Head of caudate nucleus (tissue), 42 donors: ENCODE measurements around the gene TMEM163.

Source experiments
- DNase-seq, 42 donors: peaks; one replicate each; pipeline versions ENCODE4 v3.0.0 to v3.0.0-alpha.2; 2020 to 2021; ENCODE audit warnings: mixed read lengths in 7 of 42
- intact Hi-C: fragments of 100-400 bp; cut with DNase I; formaldehyde crosslinking; loops from one replicate; pipeline ENCODE4 v1.15.0; 2022

TMEM163 gene

DNA sequence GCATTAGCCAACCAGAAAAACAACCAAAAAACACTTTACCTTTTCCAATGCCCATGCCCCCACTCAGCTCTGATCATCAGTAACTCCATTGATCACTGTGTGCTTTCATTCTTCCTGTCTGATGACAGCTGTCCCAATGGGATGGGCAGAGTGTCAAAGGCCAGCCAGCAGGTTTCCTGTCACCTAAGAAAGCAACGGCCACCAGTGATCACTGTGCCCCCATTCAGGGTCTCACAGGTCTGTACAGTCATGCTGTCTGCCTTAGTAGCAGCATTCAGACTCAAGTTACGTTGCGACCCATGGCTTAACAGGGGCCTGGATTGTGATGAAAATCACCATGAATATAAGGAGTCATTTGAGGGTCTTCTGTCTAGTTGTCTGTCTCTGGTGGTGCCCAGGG, 280.4 kb downstream of the TMEM163 start:
- intact Hi-C loops, result no loop called here

DNA sequence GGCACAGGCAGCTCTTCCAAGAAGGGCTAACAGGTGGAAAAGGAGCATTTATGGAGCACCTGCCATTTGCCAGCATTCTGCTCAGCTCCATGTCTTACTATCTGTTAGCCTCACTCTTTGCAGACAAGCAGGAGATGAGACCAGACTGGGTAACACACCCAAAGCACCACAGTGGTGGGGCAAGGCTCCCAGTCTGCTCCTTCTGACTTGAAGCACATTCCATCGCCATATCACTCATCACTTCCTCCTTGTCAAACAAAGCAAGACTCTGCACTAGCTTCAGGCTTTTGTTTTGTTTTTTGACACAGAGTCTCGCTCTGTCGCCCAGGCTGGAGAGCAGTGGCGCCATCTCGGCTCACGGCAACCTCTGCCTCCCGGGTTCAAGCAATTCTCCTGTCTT, 282.1 kb downstream of the TMEM163 start:
- no peak for DNase-seq

More for the DNA sequence above, 280.4 kb downstream of the TMEM163 start:
- DNase-seq, result no peak

DNA sequence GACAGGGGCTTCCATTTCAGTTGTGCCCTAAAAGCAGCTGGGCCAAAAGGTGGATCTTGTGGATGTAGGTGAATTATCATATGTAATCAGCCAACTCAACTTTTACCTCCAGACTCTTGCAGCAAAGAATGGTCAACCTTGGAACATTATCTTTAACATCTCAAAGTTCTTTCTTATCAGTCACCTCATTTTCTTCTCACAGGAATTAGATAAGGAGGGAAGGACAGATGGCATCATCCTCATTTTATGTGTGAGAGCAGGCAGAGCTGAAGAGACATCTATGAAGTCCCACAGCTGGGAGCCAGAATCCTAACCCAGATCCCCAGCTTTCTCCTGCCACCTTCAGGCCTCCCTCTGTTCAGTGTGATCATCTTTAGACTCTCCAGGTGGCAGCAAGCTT, 282.9 kb downstream of the TMEM163 start:
- DNase-seq, result no peak
- intact Hi-C loops, result no loop called here

More for the DNA sequence above, 282.1 kb downstream of the TMEM163 start:
- intact Hi-C loops, result no loop called here

DNA sequence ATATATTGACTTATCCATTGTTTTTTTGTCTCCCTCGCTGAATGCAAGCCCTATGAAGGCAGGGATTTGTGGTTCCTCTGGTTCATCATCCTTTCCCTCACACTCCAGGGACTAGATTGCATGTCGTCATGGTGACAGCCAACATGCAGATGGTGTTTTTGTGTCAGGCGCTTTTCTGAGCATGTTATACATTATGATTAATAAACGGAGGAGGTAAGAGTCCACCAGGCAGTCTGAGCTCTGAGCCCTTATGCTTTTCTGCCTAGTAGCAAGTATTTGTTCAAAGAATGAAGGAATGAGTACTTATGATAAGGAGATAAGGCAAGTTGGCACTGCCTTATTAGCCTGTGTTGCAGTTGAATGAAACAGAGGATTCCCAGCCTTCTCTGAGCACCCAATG, 283.3 kb downstream of the TMEM163 start:
- no peak for DNase-seq
- intact Hi-C loops, result no loop called here

DNA sequence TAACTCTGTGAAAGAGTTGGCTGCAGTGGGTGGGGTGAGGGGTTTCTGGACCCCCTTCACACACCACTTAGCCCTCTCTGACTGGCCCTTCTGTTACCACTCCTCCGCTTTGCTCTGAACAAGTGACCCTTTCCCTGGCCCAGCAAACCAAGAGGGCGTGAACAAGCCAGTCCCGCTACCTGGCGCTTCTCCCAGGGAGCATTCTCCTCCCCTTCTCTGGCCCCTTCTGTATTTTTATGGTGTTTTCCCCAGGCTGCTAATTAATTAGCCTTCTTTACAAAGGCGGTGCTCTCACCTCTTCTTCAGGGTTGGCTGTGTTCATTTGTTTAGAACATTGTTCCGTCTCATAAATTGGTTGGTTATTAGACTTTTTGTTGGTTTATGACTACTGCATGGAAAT, 284.8 kb downstream of the TMEM163 start:
- intact Hi-C loops, result no loop called here

DNA sequence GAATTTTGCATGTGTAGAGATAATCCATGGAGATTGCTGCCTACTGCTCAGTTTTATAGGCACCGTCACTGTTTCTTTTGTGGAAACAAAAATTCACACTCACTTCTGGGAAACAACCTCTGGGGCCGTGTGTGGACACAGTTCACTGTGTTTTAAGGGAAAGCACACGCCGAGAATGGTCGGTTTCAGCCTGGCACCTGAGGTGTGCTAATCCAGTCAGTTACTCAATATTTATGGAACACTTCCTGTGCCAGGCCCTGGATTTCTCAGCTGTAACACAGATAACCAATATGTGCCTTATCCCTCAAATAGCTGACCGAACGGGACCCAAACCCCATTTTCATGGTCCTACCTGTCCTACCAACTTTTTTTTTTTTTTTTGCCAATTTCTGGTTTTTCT, 285.3 kb downstream of the TMEM163 start:
- intact Hi-C loops, result no loop called here
- no peak for DNase-seq

More for the DNA sequence above, 284.8 kb downstream of the TMEM163 start:
- DNase-seq, result peak in 10 of 42 donors; percentile 22 to 62 (median 42)

DNA sequence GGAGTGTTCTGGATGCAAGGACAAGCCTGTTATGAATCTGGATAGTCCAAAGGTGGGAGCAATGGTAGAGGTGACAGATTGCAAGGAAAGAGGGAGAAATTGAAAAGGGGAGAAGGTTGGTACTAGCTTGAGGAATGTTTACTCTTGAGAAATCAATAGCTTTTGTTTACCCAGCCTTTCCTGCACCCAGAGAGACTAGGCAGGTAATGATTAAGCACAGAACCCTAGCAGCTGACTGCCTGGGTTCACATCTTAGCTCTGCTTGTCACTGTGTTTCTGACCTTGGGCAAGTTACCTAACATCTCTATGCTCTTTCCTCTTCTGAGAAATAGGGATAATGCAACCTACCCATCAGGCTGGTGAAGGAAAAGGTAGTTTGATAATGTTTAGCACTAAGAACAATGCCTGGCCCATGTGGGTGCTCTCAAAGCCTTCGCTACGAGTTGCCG, 286.3 kb downstream of the TMEM163 start:
- intact Hi-C loops, result no loop called here
- no peak for DNase-seq

DNA sequence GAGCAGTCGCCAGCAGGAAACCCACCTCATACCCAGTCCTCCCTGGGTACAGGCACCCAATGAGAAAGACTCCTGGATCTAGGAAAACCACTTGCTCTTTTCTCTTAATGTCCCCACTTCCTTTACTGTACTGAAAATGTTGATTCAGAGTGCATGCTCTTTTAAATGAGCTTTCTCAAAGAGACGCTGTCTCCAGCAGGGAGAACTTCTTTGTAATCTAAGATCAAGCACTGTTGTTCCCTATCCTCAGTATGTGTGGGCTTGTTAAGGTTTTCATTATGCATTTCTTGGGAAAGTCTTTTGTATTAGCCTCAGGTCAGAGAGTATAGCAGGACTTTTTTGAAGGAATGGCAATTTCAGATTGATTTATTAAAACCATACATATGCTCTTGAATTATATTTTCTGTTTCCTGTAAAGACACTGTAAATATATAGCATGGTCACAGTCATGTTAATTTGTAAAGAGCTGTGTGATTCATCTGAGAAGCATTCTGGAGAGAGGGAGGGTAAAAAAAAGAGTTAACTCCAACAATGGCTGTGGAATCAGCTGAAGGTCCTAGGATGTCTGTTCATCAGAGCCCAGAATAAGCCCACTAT, 286.9 kb downstream of the TMEM163 start:
- no peak for DNase-seq
- intact Hi-C loops, result no loop called here

DNA sequence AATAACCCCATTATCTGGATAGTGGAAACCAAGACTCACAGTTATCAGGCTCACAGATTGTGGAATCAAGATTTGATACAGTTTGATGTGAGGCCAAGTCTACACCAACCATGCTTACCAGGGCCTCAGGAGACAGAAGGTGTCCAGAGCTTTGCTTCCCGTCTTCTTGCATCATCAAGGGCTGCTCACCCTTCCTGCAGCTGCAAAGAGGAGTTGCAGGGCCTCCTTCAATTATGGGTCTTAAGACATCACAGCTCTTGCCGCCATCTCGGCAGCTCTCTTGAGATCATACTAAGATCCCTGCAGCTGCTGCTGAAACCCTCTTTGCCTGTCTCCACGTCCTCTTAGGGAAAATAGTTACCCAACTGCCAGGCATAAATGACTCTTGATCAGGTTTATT, 288.9 kb downstream of the TMEM163 start:
- DNase-seq, result no peak
- intact Hi-C loops, result no loop called here

DNA sequence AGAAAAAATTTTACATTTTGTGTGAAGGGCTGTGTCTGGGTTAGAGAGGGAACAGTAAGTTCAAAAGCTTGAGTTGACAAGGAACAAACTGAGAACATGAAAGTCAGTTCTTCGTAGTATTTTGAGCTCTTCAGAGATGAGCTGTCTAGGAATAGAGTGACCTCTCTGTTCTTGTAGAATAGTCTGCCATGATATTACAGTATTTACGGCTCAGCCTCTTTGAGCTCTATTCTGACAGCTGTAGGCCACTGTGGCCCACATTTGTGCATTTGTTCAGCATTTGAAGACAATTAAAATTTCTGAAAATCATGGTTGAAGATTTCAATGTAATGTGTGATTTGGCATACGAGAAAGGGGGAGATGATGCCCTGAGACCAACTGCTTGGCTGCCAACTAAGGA, 292.1 kb downstream of the TMEM163 start:
- intact Hi-C loops, result no loop called here
- DNase-seq, result no peak

DNA sequence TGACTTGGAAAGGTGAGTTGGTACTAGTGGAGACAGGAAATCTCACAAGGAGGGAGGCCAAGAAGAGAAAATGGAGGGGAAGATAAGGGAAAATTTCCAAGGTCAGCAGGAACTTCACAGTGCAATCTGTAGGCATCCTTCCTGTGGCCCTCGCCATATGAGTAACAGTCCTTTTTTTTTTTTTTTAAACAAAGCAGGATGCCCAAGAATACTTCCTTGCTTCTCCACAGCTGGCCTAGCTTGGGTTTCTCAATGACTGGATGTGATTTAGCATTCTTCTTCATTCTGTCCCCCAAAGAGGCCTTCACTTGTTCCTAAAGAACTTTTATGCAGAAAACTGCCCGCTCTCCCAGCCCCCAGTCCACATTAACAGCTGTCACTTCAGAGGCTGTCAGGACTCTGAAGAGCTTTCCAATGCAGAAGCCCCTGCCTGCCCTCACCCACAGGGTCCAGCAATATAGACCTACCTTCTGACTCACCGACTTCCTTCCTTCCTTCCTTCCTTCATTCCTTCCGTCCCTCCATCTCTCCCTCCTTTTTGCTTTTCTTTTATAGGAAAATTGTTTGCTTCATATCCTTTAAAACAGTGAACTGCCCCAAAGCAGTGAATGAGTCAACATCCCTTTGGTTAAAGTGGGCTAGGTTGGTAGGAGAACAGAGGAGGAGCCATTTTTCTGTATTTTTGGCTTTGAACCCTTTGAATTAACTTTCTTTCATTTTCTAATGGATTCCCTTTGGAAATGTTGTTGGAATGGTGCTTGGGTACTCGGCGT, 292.9 kb downstream of the TMEM163 start:
- DNase-seq, result no peak
- intact Hi-C loops, result no loop called here

DNA sequence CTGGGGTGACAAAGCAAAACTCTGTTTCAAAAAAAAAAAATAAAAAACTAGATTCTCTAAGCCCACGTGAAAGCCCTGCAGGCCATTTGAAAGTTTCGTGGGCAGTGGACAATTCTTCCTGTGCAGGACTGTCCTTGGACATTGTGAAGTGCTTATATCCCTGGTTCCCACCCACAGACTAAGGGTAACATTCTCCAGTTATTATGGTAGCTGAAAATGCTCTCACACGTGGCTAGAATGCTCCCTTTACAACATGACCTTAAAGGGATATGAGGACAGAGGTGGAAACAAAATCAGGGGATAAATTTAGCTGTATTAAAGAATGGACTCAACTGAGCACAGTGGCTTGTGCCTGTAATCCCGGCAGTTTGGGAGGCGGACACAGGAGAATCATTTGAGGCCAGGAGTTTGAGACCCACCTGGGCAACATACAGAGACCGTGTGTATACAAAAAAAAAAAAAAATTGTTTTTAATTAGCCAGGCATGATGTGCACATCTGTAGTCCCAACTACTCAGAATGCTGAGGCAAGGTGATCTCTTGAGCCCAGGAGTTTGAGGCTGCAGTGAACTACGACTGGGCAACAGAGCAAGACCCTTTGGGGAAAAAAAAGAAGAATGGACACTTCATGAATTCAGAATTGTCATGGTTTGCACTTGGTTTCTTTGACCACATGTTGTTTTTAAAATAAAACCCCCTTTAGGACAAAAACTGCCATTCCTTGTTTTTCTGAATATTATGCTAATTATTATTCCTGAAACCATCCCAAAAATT, 297.1 kb downstream of the TMEM163 start:
- intact Hi-C loops, result no loop called here

DNA sequence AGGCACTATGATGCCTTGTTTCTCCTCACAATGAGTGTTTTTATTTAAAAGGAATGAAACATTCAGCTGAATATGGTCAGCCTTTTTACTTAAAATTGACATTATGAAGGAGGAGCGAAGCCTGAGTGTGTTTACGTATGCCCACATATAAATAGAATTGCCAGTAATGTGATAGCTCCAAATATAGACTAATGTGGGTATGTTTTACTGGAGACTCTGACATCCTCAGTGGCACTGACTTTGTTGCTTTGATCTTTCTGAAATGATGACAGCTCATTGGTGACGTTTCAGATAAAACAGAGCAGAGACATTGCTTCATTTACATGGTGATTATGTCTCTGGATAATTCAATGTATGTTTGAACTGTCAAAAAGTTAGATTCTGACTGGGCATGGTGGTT, 297.9 kb downstream of the TMEM163 start:
- intact Hi-C loops, result no loop called here
- no peak for DNase-seq

More for the DNA sequence above, 297.1 kb downstream of the TMEM163 start:
- no peak for DNase-seq

DNA sequence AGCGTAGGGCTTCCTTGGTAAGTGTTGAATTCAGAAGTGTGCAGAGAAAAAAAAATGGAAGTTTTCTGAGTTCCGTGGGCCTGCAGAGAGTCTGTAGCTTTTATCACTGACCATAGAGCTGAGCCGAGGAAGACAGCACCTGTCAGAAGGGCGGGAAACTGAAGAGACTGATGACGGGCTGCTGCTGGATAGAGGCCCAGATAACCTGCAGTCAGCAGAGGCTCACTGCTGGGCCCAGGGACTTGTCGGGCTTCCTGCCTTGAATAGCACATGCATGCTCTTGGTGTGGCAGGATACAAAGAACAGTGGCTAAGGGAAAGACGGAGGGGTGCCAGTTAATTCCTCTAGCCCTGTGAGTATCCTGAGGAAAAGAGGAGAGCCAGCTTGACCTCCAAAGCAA, 298.5 kb downstream of the TMEM163 start:
- intact Hi-C loops, result no loop called here
- DNase-seq, result no peak

DNA sequence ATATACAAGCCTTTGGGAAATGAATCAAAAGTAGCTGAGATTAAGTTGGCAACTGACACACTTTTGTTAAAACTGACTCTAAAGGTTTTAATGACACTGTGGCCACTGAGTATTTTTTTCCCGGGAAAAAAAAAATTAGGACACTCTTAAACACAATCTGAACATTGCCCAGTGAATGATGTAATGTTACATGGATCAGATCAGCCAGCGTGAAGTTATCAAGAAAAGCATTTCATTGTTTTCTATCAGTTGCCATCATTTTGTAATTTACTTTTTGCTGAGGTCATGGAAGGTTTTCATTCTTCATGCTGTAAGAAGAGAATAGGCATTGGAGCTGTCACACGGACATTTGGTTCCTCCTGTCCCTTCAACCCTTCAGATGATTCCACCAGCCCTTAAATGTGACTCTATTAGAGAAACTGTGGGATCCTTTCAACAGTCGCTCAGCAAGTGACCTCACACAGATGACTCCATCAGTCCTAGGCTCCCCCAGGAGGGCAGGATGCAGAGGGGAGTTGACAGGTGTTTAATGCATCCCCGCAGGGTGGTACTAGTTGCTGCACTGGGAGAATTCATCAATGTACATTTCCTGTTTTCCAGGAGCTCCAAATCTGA, 300.7 kb downstream of the TMEM163 start:
- DNase-seq, result no peak
- intact Hi-C loops, result loop anchor here (10.0 kb wide), 1 partner anchor 533 kb away; no protein-coding TSS in a partner anchor

DNA sequence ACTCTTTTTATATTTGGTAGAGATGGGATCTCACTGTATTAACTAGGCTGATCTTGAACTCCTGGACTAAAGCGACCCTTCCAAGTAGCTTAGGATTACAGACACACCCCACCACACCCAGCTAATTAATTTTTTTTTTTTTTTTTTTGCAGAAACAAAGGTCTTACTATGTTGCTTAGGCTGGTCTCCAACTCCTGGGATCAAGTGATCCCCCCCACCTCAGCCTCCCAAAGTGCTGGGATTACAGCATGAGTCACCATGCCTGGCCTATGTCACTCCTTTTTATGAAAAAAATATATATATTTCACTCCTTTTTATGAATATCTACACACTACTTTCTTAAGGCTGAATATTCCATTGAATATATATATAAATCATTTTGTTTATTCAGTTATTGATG, 302.2 kb downstream of the TMEM163 start:
- intact Hi-C loops, result loop anchor here (10.0 kb wide), 1 partner anchor 532 kb away; no protein-coding TSS in a partner anchor
- no peak for DNase-seq

DNA sequence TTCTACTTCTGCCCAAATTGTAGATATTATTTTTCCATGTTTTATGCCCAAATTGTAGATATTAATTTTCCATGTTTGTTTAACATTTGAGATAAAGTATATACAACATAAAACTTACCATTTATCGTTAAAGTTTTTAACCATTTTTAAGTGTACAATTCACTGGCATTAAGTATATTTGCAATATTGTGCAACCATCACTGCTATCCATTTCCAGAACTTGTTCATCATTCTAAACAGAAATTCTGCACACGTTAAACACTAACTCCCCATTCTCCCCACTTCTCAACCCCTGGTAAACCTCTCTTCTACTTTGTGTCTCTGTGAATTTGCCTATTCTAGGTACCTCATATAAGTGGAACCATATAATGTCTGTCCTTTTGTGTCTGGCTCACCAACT, 302.8 kb downstream of the TMEM163 start:
- intact Hi-C loops, result loop anchor here (10.0 kb wide), 1 partner anchor 531 kb away; no protein-coding TSS in a partner anchor
- DNase-seq, result no peak

DNA sequence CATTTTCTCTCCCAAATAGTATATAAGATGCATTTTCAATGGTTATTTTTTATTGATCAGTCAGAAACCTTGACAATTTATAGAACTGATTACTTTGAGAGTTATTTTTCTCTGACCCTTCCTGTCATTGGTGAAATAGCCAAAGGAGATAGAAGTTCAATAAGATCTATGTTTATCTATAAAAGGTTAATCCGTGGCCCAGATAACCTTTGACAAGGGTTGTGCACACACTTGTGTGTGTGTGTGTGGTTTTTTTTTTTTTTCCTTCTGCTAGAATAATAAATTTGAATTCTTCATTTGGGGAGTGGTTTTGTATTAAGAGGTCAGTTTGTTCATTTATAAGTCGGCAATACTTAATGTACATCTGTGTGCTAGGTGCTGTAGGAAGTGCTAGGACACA, 304.9 kb downstream of the TMEM163 start:
- no peak for DNase-seq

DNA sequence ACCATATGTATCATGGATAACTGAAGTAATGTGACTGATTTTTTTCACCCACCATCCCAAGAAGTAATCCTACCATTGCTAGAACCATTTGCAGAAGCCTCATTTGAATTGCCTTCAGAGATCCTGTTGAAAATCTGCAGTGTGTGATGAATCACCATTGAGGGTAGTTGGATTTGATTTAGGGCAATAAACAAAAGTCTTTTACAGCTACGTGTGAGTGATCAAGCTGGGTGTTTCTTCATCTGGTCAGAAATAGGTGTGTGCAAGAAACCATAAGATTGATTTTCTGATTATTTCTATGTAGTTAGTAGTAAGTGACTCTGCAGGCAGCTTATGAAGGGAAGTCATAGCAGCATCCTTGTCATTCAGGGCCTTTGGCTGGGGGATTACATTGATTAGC, 305.4 kb downstream of the TMEM163 start:
- intact Hi-C loops, result loop anchor here (2.0 to 10.0 kb wide), 2 partner anchors 295 to 529 kb away; no protein-coding TSS in a partner anchor
- DNase-seq, result peak in 1 of 42 donors; percentile 21

More for the DNA sequence above, 304.9 kb downstream of the TMEM163 start:
- intact Hi-C loops, result loop anchor here (2.0 to 10.0 kb wide), 2 partner anchors 295 to 529 kb away; no protein-coding TSS in a partner anchor
